GM12878 (cell line): ENCODE data around the gene ANKAR. TPM values are rescaled to one million over a fixed set of nuclear protein-coding genes. Genes with fewer than 3 reads are reported as not detected.

Source experiments
- ATAC-seq: fragments of 200-7000 bp; cut with Tn5 transposase; 3 replicates; pipeline ENCODE4 v1.9.1; 2020; ENCODE audit warnings: mild to moderate bottlenecking, moderate library complexity
- BruUV-seq: library from RNA; stranded (reverse); fragments of 400-500 nt; replicated peaks from 2 replicates; lab custom pipeline; 2021; lab: Mats Ljungman, UMichigan
- CTCF ChIA-PET: fragments of 300-600 bp; sonication (Branson Sonifier 250); formaldehyde crosslinking; extraction: SDS; loops from one replicate; lab custom pipeline; 2021; ENCODE audit warnings: inconsistent platforms; lab: Yijun Ruan, JAX
- POLR2A ChIA-PET: fragments of 350-600 bp; formaldehyde crosslinking; extraction: SDS; loops from one replicate; lab custom pipeline; 2021; ENCODE audit warnings: inconsistent platforms; lab: Charles Lee
- RAD21 ChIA-PET: fragments of 300-600 bp; sonication (Branson Sonifier 250); formaldehyde crosslinking; loops from one replicate; lab custom pipeline; 2023; ENCODE audit warnings: antibody characterized with exemption; ENCODE audit not compliant: unreplicated experiment; lab: Charles Lee
- SMC1A ChIA-PET: fragments of 300-600 bp; sonication (Branson Sonifier 250); formaldehyde crosslinking; loops from one replicate; lab custom pipeline; 2023; ENCODE audit not compliant: unreplicated experiment, uncharacterized antibody; lab: Charles Lee
- DNase-seq: peaks from one replicate; pipeline ENCODE4 v3.0.0-alpha.2; 2011; ENCODE audit warnings: low read depth, low spot score
- FAIRE-seq: peaks from 3 replicates; lab custom pipeline; 2011; peaks lifted over from hg19 to GRCh38; lab: Jason Lieb, UNC
- H2AFZ ChIP-seq: 2 replicates; pipeline ENCODE4 v1.6.0; 2011; ENCODE audit warnings: low read depth, low read length, control low read depth; ENCODE audit not compliant: control insufficient read depth
- H3K27ac ChIP-seq: 2 replicates; pipeline ENCODE4 v1.5.1; 2011; ENCODE audit warnings: control low read depth; ENCODE audit not compliant: control insufficient read depth, insufficient read depth
- H3K27me3 ChIP-seq, 2 experiments: replicated peaks in 1 of 2; 2 replicates each; pipeline versions ENCODE4 v1.6.0 to v1.6.1; 2011; ENCODE audit warnings: low read length in 1 of 2; ENCODE audit not compliant: control insufficient read depth in 2 of 2, insufficient read depth in 2 of 2
- H3K36me3 ChIP-seq, 2 experiments: 2 replicates each; pipeline ENCODE4 v1.5.1; 2011; ENCODE audit warnings: low read length in 1 of 2; ENCODE audit not compliant: control insufficient read depth in 2 of 2, insufficient read depth in 2 of 2
- H3K4me1 ChIP-seq: 2 replicates; pipeline ENCODE4 v1.6.1; 2011; ENCODE audit warnings: mild to moderate bottlenecking, low read length, moderate library complexity, mixed read lengths; ENCODE audit not compliant: control insufficient read depth, insufficient read depth
- H3K4me2 ChIP-seq: 2 replicates; pipeline ENCODE4 v1.6.0; 2011; ENCODE audit warnings: control low read depth; ENCODE audit not compliant: control insufficient read depth, insufficient read depth
- H3K4me3 ChIP-seq: fragments of 200-600 bp; sonication (generic); 2 replicates; pipeline ENCODE4 v1.5.1; 2016
- H3K79me2 ChIP-seq: 2 replicates; pipeline ENCODE4 v1.6.0; 2011; ENCODE audit warnings: low read length; ENCODE audit not compliant: control insufficient read depth, insufficient read depth
- H3K9ac ChIP-seq: 2 replicates; pipeline ENCODE4 v1.8.0; 2011; ENCODE audit warnings: low read length, control low read depth, mixed read lengths; ENCODE audit not compliant: control insufficient read depth, insufficient read depth
- H3K9me3 ChIP-seq: replicated peaks from 3 replicates; pipeline ENCODE4 v1.5.1; 2011; ENCODE audit warnings: mild to moderate bottlenecking, low read length; ENCODE audit not compliant: control insufficient read depth, insufficient read depth
- H4K20me1 ChIP-seq: 2 replicates; pipeline ENCODE4 v1.6.0; 2011; ENCODE audit not compliant: control insufficient read depth, insufficient read depth
- ASH2L ChIP-seq: fragments of 300-600, 200-600 bp; sonication (generic); IDR thresholded peaks from 2 replicates; pipeline ENCODE4 v1.6.1; 2017; ENCODE audit warnings: low read depth, mild to moderate bottlenecking, borderline replicate concordance
- ATF2 ChIP-seq: IDR thresholded peaks from 2 replicates; pipeline ENCODE4 v1.6.1; 2012; ENCODE audit warnings: low read length, inconsistent platforms
- CTCF ChIP-seq, 3 experiments: IDR thresholded peaks in 2 of 3; conservative IDR thresholded peaks in 1 of 3; 2 replicates each; pipeline ENCODE4 v1.5.1; 2011; ENCODE audit warnings: low read depth in 3 of 3, low read length in 3 of 3, mild to moderate bottlenecking in 3 of 3, control low read depth in 2 of 3, moderate library complexity in 2 of 3, inconsistent platforms in 1 of 3, mixed read lengths in 1 of 3; ENCODE audit not compliant: control insufficient read depth in 2 of 3, insufficient read depth in 1 of 3; ENCODE audit errors: extremely low read depth in 1 of 3
- CUX1 ChIP-seq: IDR thresholded peaks from 2 replicates; pipeline ENCODE4 v1.6.1; 2012; ENCODE audit warnings: improper control_type of control experiment, low read depth, low read length; ENCODE audit not compliant: insufficient replicate concordance
- ETV6 ChIP-seq, 2 experiments: fragments of 450-650 bp in 1 of 2; IDR thresholded peaks in 1 of 2; conservative IDR thresholded peaks in 1 of 2; 2 replicates each; pipeline ENCODE4 v1.6.1; 2014; ENCODE audit warnings: antibody characterized with exemption in 1 of 2, borderline replicate concordance in 1 of 2, low read depth in 1 of 2, mild to moderate bottlenecking in 1 of 2, moderate library complexity in 1 of 2
- HCFC1 ChIP-seq: fragments of 150-350 bp; IDR thresholded peaks from 2 replicates; pipeline ENCODE4 v1.6.1; 2014; ENCODE audit warnings: low read length
- JUND ChIP-seq: IDR thresholded peaks from 2 replicates; pipeline ENCODE4 v1.6.1; 2012; ENCODE audit warnings: low read depth, mild to moderate bottlenecking, low read length, improper control_type of control experiment, moderate library complexity
- KAT2A ChIP-seq: conservative IDR thresholded peaks from 2 replicates; pipeline ENCODE4 v1.6.1; 2011; ENCODE audit warnings: low read depth, low read length; ENCODE audit not compliant: control insufficient read depth
- MEF2A ChIP-seq: IDR thresholded peaks from 2 replicates; pipeline ENCODE4 v1.6.1; 2011; ENCODE audit warnings: low read depth, mild to moderate bottlenecking, low read length, moderate library complexity; ENCODE audit not compliant: insufficient read depth
- MYB ChIP-seq: fragments of 150-350 bp; IDR thresholded peaks from 2 replicates; pipeline ENCODE4 v1.6.1; 2014; ENCODE audit warnings: mild to moderate bottlenecking, low read depth, low read length, borderline replicate concordance
- NFYB ChIP-seq: IDR thresholded peaks from 2 replicates; pipeline ENCODE4 v1.6.1; 2011; ENCODE audit warnings: low read depth, mild to moderate bottlenecking, low read length, improper control_type of control experiment, moderate library complexity; ENCODE audit not compliant: insufficient read depth
- NR2C2 ChIP-seq: IDR thresholded peaks from 2 replicates; pipeline ENCODE4 v1.6.1; 2011; ENCODE audit warnings: borderline replicate concordance, low read depth; ENCODE audit not compliant: control insufficient read depth, insufficient read length
- whole genome bisulfite sequencing: methylation state at CpG from one replicate; pipeline ENCODE4 v1.1.6; 2016; ENCODE audit warnings: low lambda C conversion rate; ENCODE audit not compliant: insufficient replicate concordance, insufficient coverage; ENCODE audit errors: missing lambda C conversion rate; 5-methylcytosine and 5-hydroxymethylcytosine counted together
- in situ Hi-C: fragments of 300-500 bp; cut with MboI; formaldehyde crosslinking; loops from 9 replicates; pipeline ENCODE4 v1.14.3; 2018; ENCODE audit warnings: mixed read lengths
- intact Hi-C: fragments of 100-400 bp; cut with micrococcal nuclease; formaldehyde crosslinking; loops from one replicate; pipeline ENCODE4 v1.14.2; 2022; ENCODE audit not compliant: unreplicated experiment
- polyA plus RNA-seq, 11 experiments: library from polyadenylated mRNA; depleted of rRNA in 4 of 11; unstranded in 6 of 11; stranded (reverse) in 5 of 11; fragments of >200 nt; fragmentation: Nextera tagmentation in 4 of 11; fragmentation: Illumina TruSeq in 1 of 11; extraction: Ambion mirVana in 4 of 11; extraction: Trizol in 1 of 11; gene quantifications; 1 replicate in 1 of 11; 2 replicates in 10 of 11; pipeline versions ENCODE4 v1.2.1 to v1.2.3, GENCODE V29; 2011 to 2016; ENCODE audit warnings: inconsistent platforms in 2 of 11, missing spikeins in 2 of 11, low read depth in 1 of 11
- total RNA-seq, 4 experiments: library from RNA; depleted of rRNA in 3 of 4; stranded (reverse); fragments of >200 nt in 3 of 4; fragmentation: Illumina TruSeq in 1 of 4; extraction: Trizol in 1 of 4; gene quantifications; 2 replicates each; pipeline versions ENCODE4 v1.2.1 to v1.2.3, GENCODE V29; 2013 to 2021

Gene ANKAR
- total and polyA plus RNA-seq, 10 of the 15 experiments (the other 5 are each of a cell fraction or from before 2014, with no cell fraction given), result 1.3 to 4.2 (median 2.7) TPM

- no peak for TF ChIP-seq CTCF (IDR thresholded peaks at IDR 0.05 in 2 of 3, conservative IDR thresholded peaks at IDR 0.05 in 1 of 3; ENCODE audit: control insufficient read depth in 2 of 3, extremely low read depth in 1 of 3, insufficient read depth in 1 of 3, low read depth in 3 of 3, low read length in 3 of 3)
These were observed 4.8 kb downstream of the ANKAR start (continued) for GRCh38 chr2:189679226-189679625.

DNA sequence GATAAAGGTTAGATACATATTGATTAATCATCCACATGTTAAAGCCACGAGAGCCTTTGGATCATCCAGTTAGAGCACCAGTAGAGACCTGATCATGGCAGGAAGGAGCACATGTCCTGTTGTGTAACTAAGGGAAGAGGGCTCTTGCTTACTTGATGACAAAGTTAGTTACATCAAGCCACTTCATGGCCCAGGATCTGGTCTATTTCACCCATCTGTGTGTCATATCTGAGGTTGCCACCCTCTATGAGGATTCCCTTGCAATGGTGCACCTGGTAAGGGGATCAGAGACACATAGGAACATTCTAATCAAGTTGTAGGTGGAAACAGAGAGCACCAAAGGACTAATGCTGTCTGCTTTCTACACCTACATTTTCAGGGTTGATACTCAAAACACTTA lies 6.7 kb downstream of the ANKAR start:
- intact Hi-C loops, result no loop called here
- POLR2A ChIA-PET, result interaction anchor here (0.9 to 1.8 kb wide), 2 partner anchors 11 to 14 kb away, joined by 3 to 6 read pairs; no protein-coding TSS in a partner anchor
- Histone ChIP-seq H3K4me1 (peaks cover 5% of the 10 kb centered on the region; the same call in 1 of the 2 replicates), H3K27me3 (no peaks in the 10 kb centered on the region), H3K9me3 (peaks cover 2% of the 10 kb centered on the region), H3K9ac (no peak overlapping the region), H3K4me2 (no peak overlapping the region), H3K27ac (no peak overlapping the region), H3K4me3 (no peak overlapping the region), H3K36me3 (no peaks in the 10 kb centered on the region), H4K20me1 (no peaks in the 10 kb centered on the region)
- FAIRE-seq, result no peak
- ATAC-seq, result no peak
- DNase-seq, result no peak
- no TSS peak for BruUV-seq
- RAD21 ChIA-PET, result interaction anchor here (1.1 kb wide), 1 partner anchor 13 kb away, joined by 3 read pairs; no protein-coding TSS in a partner anchor
- CTCF ChIA-PET, result interaction anchor here (2.1 to 6.0 kb wide), 2 partner anchors 13 to 18 kb away, joined by 7 to 45 read pairs; no protein-coding TSS in a partner anchor
- TF ChIP-seq ATF2, result no peak
- no peak for TF ChIP-seq NFYB
- no peak for TF ChIP-seq CUX1
- no peak for TF ChIP-seq JUND
- no peak for TF ChIP-seq MYB
- TF ChIP-seq ETV6 (conservative IDR thresholded peaks at IDR 0.05 in 1 of 2, IDR thresholded peaks at IDR 0.05 in 1 of 2; ENCODE audit: borderline replicate concordance in 1 of 2, low read depth in 1 of 2), result no peak
- TF ChIP-seq NR2C2, result no peak
- no peak for TF ChIP-seq HCFC1
- TF ChIP-seq KAT2A, result no peak
- TF ChIP-seq MEF2A, result no peak
- TF ChIP-seq ASH2L, result no peak
- TF ChIP-seq, all 136 proteins: peak for 0
- SMC1A ChIA-PET, result interaction anchor here (1.5 to 1.8 kb wide), 4 partner anchors 10 to 69 kb away, joined by 3 to 8 read pairs (median 4); no protein-coding TSS in a partner anchor
- in situ Hi-C loops, result no loop called here
- Histone ChIP-seq H2AFZ (no peak overlapping the region), H3K79me2 (no peaks in the 10 kb centered on the region)
- 75% methylated on average over 1 of the region's 1 CpG for WGBS
